ENCODE measurements around the gene MEOX1. TPM values are rescaled to one million over a fixed set of nuclear protein-coding genes. Genes with fewer than 3 reads are reported as not detected.
"Not testable (repeated sequence)": the region's sequence is repeated elsewhere in the genome, so short reads cannot be mapped to it uniquely, and the experiment has no call there.

MEOX1 gene
- total RNA-seq, 1 donor from 2014 or later = 1.8 TPM

DNA sequence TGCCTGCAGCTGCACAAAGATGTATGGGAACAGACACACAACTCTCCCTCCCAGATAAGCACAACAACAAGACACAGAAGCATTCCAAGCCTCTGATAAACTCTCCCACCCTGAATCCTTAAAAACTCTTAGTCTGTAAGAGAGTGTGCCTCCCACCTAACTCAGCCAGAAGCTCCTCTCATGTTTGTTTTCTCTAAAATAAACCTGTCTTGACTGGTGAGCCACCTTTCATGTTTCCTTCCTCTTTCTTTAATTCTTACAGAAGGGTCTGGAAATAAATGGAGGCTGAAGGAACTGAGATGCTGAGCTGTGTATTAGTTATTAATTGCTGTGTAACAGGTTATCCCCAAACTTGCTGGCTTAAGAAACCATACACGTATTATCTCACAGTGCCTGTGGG lies 57.2 kb downstream of the MEOX1 start:
- Mint-ChIP-seq H3K27ac (peak overlapping the region; percentile 91), H3K27me3 (ENCODE audit: low read depth) (no peaks in the 10 kb centered on the region), H3K4me1 (peaks cover 24% of the 10 kb centered on the region), H3K9me3 (peaks cover 16% of the 10 kb centered on the region), H3K4me3 (no peak overlapping the region), H3K36me3 (no peaks in the 10 kb centered on the region)
- TF ChIP-seq, protein P1, sequence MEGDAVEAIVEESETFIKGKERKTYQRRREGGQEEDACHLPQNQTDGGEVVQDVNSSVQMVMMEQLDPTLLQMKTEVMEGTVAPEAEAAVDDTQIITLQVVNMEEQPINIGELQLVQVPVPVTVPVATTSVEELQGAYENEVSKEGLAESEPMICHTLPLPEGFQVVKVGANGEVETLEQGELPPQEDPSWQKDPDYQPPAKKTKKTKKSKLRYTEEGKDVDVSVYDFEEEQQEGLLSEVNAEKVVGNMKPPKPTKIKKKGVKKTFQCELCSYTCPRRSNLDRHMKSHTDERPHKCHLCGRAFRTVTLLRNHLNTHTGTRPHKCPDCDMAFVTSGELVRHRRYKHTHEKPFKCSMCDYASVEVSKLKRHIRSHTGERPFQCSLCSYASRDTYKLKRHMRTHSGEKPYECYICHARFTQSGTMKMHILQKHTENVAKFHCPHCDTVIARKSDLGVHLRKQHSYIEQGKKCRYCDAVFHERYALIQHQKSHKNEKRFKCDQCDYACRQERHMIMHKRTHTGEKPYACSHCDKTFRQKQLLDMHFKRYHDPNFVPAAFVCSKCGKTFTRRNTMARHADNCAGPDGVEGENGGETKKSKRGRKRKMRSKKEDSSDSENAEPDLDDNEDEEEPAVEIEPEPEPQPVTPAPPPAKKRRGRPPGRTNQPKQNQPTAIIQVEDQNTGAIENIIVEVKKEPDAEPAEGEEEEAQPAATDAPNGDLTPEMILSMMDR (IDR thresholded peaks at IDR 0.05; ENCODE audit: unreplicated experiment) = no peak
- no peak for DNase-seq (ENCODE audit: low spot score in 2 of 2, unreplicated experiment in 2 of 2)

DNA sequence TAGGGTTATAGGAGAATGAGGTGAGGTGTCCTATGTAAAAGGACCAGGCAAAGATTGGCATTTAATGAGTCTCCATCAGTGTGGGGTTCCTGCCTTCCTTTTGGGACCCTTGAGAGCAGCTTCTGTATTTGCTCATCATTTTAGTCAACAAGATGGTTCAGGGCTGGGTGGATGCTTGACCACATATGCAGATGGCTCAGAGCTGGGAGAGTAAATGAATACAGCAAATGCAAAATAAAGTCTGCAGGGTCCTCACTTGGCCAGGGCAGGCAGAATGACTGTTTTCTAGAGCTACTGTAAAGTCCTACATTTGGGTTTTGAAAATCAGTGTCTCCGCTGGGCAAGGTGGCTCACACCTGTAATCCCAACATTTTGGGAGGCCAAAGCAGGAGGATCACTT lies 58.4 kb downstream of the MEOX1 start:
- Mint-ChIP-seq H3K27me3 (ENCODE audit: low read depth) (no peaks in the 10 kb centered on the region), H3K36me3 (no peaks in the 10 kb centered on the region), H3K27ac (no peak overlapping the region), H3K4me1 (peaks cover 33% of the 10 kb centered on the region), H3K4me3 (no peak overlapping the region), H3K9me3 (peaks cover 14% of the 10 kb centered on the region)
- DNase-seq (ENCODE audit: low spot score in 2 of 2, unreplicated experiment in 2 of 2) = no peak
- TF ChIP-seq, protein P1 (IDR thresholded peaks at IDR 0.05; ENCODE audit: unreplicated experiment) = no peak

DNA sequence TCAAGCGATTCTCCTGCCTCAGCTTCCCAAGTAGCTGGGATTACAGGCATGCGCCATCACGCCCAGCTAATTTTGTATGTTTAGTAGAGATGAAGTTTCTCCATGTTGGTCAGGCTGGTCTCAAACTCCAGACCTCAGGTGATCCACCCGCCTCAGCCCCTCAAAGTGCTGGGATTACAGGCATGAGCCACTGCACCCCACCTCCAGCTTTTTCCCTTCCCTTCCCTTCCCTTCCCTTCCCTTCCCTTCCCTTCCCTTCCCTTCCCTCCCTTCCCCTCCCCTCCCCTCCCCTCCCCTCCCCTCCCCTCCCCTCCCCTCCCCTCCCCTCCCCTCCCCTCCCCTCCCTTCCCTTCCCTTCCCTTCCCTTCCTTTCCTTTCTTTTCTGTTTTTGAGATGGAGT lies 59.2 kb downstream of the MEOX1 start:
- H3K27me3 Mint-ChIP-seq (ENCODE audit: low read depth); H3K4me3 Mint-ChIP-seq; H3K36me3 Mint-ChIP-seq; H3K27ac Mint-ChIP-seq; DNase-seq (ENCODE audit: low spot score in 2 of 2, unreplicated experiment in 2 of 2): not testable (repeated sequence)
- Mint-ChIP-seq H3K9me3 (peaks cover 14% of the 10 kb centered on the region), H3K4me1 (peaks cover 35% of the 10 kb centered on the region)

DNA sequence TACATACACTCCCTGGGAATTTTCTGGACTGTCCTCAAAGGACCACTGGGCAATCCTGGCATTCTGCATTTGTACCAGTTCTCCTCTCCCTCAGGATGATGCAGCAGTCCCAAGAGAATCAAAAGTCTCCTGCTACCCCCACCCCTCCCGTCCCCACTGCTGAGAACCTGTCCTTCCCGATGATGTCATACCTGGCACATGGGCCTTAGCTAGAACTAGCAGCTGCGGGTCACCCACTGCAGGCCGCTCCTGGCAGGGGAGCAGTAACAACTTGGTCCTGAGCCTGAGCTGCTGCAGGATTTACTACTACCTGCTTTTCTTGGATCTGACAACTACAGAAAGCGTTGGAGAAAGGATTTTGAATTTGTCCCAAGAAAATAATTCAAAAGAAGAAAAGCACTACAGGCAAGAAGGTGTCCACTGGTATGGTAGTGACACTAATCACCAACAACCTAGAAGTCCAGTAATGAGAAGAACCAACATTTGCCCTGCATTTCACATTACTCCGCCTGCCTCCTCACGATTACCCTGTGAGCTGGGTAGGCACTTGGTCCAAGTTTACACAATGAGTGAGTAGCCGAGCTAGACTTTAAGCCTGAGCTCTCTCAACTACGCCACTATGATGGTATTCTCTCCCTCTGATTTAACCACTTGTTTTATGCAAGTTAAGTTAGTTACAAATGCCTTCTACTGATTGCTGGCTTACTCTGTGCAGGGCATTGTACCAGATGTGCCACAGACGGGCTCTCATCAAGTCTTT lies 60.3 kb downstream of the MEOX1 start:
- H3K27me3 Mint-ChIP-seq (ENCODE audit: low read depth) = no peaks in the 10 kb centered on the region
- H3K27ac Mint-ChIP-seq = no peak overlapping the region
- H3K4me3 Mint-ChIP-seq = no peak overlapping the region
- TF ChIP-seq, protein P1 (IDR thresholded peaks at IDR 0.05; ENCODE audit: unreplicated experiment) = no peak
- H3K9me3 Mint-ChIP-seq = peaks cover 14% of the 10 kb centered on the region
- DNase-seq (ENCODE audit: low spot score in 2 of 2, unreplicated experiment in 2 of 2) = no peak
- H3K4me1 Mint-ChIP-seq = peaks cover 37% of the 10 kb centered on the region
- H3K36me3 Mint-ChIP-seq = no peaks in the 10 kb centered on the region

DNA sequence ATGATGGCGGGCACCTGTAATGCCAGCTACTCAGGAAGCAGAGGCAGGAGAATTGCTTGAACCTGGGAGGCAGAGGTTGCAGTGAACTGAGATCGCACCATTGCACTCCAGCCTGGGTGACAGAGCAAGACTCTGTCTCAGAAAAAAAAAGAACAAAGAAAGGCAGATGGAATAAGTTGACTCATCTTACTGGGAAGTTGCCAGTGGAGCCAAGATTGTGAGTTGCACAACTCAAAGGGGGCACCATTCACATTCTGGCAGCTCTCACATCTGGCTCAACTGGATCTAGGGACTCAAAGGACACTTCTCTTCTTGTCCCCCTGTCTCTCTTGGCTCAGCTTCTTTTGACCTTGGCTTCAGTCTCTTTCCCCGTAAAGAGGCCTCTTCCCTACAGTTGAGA lies 61.9 kb downstream of the MEOX1 start:
- DNase-seq (ENCODE audit: low spot score in 2 of 2, unreplicated experiment in 2 of 2) = no peak
- TF ChIP-seq, protein P1 (IDR thresholded peaks at IDR 0.05; ENCODE audit: unreplicated experiment) = no peak
- Mint-ChIP-seq H3K4me3 (no peak overlapping the region), H3K36me3 (no peaks in the 10 kb centered on the region), H3K4me1 (peaks cover 37% of the 10 kb centered on the region), H3K27ac (no peak overlapping the region), H3K9me3 (peaks cover 5% of the 10 kb centered on the region), H3K27me3 (ENCODE audit: low read depth) (no peaks in the 10 kb centered on the region)

DNA sequence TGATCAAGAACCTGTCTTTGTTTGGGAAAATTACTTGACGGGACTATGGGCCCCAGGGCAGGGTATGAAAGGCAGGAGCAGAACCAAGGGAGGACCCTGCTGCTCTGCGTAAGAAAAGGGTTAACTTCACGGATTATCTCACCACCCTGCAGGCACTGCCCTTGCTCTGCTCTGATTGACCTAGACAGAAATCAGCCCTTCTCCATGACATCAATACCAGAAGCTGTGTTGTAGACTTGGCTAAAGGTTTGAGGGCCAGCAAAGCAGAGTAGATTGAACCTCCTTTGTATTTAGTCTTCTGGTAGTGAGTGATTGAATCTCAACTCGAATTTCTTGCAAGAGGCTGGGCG lies 62.7 kb downstream of the MEOX1 start:
- no peaks in the 10 kb centered on the region for H3K9me3 Mint-ChIP-seq

More for the DNA sequence above, 62.7 kb downstream of the MEOX1 start:
- Mint-ChIP-seq H3K4me3 (no peak overlapping the region), H3K27ac (no peak overlapping the region), H3K4me1 (peaks cover 31% of the 10 kb centered on the region), H3K36me3 (no peaks in the 10 kb centered on the region), H3K27me3 (ENCODE audit: low read depth) (no peaks in the 10 kb centered on the region)
- TF ChIP-seq, protein P1 (IDR thresholded peaks at IDR 0.05; ENCODE audit: unreplicated experiment) = no peak
- DNase-seq (ENCODE audit: low spot score in 2 of 2, unreplicated experiment in 2 of 2) = no peak
